Omental fat pad (tissue), 4 donors: Measurements from ENCODE around the gene SH3PXD2A. TPM values are rescaled to one million over a fixed set of nuclear protein-coding genes. Genes with fewer than 3 reads are reported as not detected.

Experiments used
- ATAC-seq: fragments of 150-250 bp; one replicate; pipeline ENCODE4 v1.9.1; 2016; ENCODE audit warnings: mild to moderate bottlenecking, moderate library complexity; ENCODE audit not compliant: low FRiP score
- DNase-seq: peaks from one replicate; pipeline ENCODE4 v3.0.0-alpha.2; 2019; ENCODE audit warnings: low spot score
- CTCF ChIP-seq, 3 donors: fragments of 450-650 bp; IDR thresholded peaks; one replicate each; pipeline ENCODE4 v1.5.1; 2016 to 2017; ENCODE audit warnings: antibody characterized with exemption in 3 of 3, mild to moderate bottlenecking in 3 of 3, moderate library complexity in 2 of 3
- total RNA-seq, 4 donors: library from RNA; depleted of rRNA; stranded (reverse); fragments of >200 nt; gene quantifications; one replicate each; pipeline ENCODE4 v1.1.0, GENCODE V29; 2016

SH3PXD2A gene
- total RNA-seq, 4 donors from 2014 or later: 21.0 to 36.3 (median 22.5) TPM

- ATAC-seq: peak; percentile 1
These were observed 177.7 kb downstream of the SH3PXD2A start for GRCh38 chr10:103677486-103678177.

GRCh38 chr10:103676851-103677417 is 178.4 kb downstream of the SH3PXD2A start:
- DNase-seq (no peak), ATAC-seq (peak; percentile 47)
- TF ChIP-seq CTCF (IDR thresholded peaks at IDR 0.05): no peak

More at GRCh38 chr10:103677486-103678177, 177.7 kb downstream of the SH3PXD2A start:
- no peak for TF ChIP-seq CTCF (IDR thresholded peaks at IDR 0.05)
- no peak for DNase-seq

GRCh38 chr10:103676058-103676785 is 179.2 kb downstream of the SH3PXD2A start:
- DNase-seq (no peak), ATAC-seq (peak; percentile 4)
- no peak for TF ChIP-seq CTCF (IDR thresholded peaks at IDR 0.05)

- no peak for DNase-seq
- ATAC-seq: no peak
- no peak for TF ChIP-seq CTCF (IDR thresholded peaks at IDR 0.05)
These were observed 181.8 kb downstream of the SH3PXD2A start for GRCh38 chr10:103673606-103674005.

GRCh38 chr10:103672345-103672744 is 183.0 kb downstream of the SH3PXD2A start:
- TF ChIP-seq CTCF (IDR thresholded peaks at IDR 0.05): no peak

GRCh38 chr10:103671126-103671895 is 184.1 kb downstream of the SH3PXD2A start:
- ATAC-seq (no peak), DNase-seq (no peak)
- no peak for TF ChIP-seq CTCF (IDR thresholded peaks at IDR 0.05)

More at GRCh38 chr10:103672345-103672744, 183.0 kb downstream of the SH3PXD2A start:
- no peak for ATAC-seq
- DNase-seq: no peak
